NCI-H1048 (cell line): ENCODE measurements around the gene ZNF12.
"Not testable (repeated sequence)": the region's sequence is repeated elsewhere in the genome, so short reads cannot be mapped to it uniquely, and the experiment has no call there.

ENCODE experiments used
- DNase-seq: peaks from one replicate; lab custom pipeline; 2025; lab: John Stamatoyannopoulos, UW

ZNF12 gene

DNA sequence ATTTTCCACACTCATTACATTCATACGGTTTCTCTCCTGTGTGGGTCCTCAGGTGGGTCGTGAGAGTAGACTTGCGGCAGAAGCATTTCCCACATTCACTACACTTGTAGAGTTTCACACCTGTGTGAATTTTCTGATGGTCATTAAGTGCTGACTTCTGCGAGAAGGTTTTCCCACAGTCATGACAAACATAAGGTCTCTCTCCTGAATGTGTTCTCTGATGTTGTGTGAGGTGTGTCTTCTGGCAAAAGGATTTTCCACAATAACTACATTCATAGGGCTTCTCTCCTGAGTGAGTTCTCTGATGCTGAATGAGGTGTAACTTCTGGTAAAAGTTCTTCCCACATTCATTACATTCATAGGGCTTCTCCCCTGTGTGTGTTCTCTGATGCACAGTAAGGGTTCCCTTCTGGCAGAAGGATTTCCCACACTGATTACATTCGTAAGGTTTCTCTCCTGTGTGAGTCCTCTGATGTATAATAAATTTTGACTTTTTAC lies 15.1 kb downstream of the ZNF12 start:
- no peak for DNase-seq

DNA sequence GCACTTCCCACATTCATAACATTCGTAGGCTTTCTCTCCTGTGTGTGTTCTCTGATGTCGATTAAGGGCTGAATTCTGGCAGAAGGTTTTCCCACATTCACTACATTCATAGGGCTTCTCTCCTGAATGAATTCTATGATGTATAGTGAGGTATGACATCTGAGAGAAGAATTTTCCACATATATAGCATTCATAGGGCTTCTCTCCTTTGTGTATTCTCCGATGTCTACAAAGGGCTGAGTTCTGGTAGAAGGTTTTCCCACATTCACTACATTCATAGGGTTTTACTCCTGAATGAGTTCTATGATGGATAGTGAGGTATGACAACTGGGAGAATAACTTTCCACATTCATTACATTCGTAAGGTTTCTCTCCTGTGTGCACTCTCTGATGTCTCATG lies 15.6 kb downstream of the ZNF12 start:
- DNase-seq = no peak

DNA sequence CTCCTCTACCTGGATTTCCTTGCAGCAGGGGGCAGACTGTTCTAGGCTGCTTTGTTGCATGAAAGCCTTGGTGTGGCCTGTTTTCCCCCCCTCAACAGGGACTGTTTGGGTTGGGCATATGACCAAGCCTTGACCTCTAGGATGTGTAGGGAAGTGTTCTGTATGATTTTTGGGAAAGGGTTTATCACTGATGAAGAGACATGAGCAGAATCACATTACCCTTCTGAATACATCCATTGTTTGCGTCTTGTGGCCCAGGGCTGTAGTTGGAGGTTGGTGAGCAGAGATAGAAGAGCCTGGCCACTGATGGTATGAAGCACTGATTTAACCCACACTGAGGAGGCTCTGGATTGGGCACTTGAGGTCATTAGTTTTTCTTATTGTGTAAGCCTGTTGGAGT lies 26.6 kb downstream of the ZNF12 start:
- no peak for DNase-seq

DNA sequence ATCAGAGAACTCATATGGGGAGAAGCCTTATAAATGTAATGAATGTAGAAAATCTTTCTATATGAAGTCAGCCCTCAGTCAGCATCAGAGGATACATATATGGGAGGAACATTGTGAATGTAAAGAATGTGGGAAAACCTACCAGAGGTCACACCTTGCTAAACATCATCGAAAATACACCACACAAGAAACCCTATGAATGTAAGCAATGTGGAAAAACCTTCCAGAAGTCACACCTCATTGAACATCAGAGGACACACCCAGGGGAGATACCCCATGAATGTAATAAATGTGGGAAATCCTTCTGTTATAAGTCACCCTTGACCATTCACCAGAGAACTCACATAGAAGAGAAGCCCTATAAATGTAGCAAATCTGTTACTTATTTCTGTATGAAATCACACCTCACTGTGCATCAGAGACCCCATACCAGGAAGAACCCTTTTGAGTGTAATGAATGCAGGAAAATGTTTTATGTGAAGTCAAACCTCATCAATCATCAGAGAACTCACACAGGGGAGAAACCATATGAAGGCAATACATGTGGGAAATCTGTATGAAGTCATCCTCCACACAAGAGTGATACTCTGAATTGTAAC lies 30.8 kb downstream of the ZNF12 start:
- DNase-seq = no peak

DNA sequence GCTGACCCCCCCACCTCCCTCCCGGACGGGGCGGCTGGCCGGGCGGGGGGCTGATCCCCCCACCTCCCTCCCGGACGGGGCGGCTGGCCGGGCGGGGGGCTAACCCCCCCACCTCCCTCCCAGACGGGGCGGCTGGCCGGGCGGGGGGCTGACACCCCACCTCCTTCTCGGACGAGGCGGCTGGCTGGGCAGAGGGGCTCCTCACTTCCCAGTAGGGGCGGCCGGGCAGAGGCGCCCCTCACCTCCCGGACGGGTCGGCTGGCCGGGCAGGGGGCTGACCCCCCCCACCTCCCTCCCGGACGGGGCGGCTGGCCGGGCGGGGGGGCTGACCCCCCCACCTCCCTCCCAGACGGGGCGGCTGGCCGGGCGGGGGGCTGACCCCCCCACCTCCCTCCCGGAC lies 35.9 kb downstream of the ZNF12 start:
- DNase-seq = not testable (repeated sequence)

DNA sequence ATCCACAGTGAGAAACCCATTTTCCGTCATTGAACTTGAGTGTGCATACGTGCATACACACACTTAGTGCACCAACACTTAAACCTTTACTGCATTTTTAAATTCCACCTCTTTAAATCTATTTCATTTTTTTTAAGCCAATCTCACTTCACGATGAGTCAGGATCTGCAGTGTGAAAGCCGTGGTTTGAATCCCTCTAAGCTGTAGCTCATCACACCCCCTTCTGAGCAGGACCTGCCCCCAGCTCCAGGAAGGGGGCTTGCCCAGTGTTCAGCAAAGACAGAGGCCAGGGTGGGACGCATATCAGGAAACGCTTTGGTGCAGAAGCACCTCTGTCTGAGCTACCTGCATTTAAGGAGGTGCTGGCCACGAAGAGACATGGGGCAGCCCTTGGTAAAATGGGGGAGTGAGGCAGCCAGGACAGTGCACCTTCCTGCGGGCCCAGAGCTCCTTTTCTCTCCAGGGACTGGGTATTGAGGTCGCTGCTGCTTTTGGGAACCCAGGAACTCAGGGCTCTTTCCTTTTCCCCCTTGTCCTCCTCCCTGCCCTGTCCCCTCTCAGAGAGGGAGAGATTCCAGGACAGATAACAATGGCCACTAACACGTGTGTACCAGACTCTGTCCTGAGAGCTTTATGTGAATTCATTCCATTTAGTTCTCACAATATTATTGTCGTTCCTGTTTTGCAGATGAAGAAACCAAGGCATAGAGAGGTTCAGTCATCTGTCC lies 48.0 kb downstream of the ZNF12 start:
- DNase-seq = no peak

DNA sequence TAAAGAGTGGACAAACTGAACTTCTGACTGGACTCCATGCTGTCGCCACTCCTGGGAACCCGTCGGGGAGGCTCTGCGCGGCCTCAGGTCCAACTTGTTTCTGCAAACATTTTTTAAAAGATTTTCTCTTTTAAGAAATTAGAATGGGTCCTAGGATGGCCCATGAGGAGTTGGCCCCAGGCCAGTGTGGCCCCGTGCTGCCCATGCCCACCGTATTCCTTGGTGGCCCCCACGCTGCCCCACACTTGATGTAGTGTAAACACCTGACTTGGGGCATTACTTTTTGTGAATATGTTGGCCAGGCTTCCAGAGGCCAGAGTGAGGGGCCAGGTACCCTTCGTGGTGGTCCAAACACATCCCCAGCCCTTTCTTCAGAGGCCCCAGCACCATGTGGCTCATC lies 50.3 kb downstream of the ZNF12 start:
- DNase-seq = no peak

DNA sequence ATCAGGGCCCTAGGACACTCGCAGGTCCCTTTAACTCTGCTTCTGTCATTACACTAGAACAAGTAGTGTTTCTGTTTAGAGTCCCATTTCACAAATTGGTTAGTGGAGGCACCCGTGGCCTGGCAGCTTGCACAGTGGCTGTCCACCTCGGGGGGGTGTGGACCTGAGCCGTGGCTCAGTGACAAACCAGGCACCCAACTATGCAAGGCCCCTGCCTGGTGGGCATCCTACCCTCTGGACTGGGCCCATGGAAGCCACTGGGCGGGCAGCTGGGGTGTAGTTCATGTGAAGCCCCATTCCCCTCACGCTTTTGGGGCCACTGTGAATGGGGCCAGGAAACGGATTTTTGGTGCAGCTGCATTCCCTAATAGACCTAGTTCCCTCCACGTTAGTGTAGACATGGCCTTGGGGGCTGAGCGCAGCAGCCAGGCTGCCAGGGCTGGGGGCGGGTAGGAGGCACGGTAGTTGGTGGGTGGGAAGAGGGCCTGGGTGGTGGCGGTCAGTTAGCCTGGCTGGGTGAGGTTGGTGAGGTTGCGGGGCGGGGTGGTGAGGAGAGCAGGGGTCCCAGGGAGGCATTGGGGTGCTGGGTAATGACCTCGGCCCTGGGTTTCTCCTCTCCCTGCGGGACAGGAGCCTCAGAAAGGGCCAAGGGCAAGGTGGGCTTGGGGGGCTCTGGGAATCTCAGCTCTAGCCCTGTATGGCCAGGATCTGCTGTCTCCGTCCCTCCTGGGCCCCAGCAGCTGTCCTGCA lies 50.9 kb downstream of the ZNF12 start:
- DNase-seq = no peak

DNA sequence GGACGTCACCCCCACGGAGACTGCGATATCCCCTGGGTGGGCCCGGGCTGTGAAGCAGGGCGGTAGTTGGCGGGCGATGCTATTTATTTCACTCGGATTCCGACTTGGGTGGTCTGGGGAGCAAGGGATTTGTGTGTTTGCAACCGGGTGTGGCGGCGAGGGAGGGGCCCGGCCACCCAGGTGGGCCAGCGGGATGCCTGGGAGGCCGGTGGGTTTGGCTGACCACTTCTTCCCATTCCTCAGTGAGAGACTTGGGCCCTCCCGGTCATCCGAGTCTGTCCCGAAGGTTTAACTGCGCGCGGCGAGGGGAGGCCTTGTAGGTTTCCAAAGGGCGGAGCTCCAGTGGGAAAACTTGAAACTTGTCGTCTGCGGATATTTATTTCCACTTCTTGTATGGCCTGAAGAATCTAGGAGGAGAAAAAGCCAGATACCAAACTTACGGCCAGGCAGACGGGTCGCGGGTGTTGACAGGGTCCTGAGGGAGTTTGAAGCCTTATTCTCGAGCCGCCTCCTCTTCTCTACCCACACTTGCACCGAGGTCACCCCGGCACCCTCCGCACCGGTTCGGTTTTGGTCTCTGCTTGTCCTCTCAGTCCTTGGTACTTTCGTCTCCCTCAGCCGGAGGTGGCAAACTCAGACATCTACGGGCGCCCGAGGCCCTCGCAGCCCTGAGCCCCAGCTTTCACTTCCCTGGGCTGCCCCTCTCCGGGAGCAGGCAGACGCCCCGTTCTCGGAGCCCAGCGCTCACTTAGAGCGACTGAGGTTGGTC lies 51.7 kb downstream of the ZNF12 start:
- DNase-seq = no peak

DNA sequence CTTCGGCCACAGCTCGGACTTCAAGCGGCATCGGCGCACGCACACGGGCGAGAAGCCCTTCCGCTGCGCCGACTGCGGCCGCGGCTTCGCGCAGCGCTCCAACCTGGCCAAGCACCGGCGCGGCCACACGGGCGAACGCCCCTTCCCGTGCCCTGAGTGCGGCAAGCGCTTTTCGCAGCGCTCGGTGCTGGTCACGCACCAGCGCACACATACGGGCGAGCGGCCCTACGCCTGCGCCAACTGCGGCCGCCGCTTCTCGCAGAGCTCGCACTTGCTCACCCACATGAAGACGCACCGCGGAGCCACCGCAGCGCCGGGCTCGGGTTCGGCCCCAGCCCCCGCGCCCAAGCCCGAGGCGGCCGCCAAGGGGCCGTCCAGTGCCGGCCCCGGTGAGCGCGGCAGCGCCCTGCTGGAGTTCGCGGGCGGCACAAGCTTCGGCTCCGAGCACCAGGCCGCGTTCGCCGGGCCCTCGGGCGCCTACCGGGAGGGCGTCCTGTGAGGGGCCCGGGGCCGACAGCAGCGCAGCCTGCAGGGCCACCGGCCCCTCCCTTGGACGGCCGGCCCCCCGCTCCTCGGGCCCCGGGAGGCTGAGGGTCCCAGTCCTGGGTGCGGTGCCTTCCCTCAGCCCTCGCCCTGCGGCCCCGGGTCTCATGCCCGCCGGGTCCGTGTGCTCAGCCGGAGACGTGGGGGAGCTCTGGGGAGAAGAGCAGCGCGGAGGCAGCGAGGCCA lies 52.5 kb downstream of the ZNF12 start:
- no peak for DNase-seq

DNA sequence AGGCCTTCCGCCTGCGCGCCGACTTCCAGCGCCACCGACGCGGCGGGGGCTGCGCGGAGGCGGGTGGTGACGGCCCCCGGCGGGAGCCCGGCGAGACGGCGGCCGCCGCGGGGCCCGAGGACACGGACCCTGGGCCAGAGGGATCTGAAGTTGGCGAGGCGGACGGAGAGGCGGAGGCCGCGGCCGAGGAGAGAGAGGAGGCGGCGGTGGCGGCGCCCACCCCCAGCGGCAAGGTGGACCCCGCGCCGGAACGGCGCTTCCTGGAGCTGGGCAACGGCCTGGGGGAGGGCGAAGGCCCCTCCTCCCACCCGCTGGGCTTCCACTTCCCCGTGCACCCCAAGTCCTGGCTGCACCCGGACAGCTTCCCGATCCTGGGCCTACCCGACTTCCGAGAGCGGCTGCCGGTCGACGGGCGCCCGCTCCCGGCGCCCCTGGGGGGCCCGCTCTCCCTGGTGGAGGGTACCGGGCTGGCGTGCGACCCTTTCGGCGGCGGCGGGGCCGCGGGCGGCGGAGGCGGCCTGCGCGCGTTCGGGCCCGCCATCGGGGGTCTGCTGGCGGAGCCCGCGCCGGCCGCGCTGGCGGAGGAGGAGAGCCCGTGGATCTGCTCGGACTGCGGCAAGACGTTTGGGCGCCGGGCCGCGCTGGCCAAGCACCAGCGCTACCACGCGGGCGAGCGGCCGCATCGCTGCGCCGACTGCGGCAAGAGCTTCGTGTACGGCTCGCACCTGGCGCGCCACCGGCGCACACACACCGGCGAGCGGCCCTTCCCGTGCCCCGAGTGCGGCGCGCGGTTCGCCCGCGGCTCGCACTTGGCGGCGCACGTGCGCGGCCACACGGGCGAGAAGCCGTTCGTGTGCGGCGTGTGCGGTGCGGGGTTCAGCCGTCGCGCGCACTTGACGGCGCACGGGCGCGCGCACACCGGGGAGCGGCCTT lies 53.4 kb downstream of the ZNF12 start:
- DNase-seq = no peak

DNA sequence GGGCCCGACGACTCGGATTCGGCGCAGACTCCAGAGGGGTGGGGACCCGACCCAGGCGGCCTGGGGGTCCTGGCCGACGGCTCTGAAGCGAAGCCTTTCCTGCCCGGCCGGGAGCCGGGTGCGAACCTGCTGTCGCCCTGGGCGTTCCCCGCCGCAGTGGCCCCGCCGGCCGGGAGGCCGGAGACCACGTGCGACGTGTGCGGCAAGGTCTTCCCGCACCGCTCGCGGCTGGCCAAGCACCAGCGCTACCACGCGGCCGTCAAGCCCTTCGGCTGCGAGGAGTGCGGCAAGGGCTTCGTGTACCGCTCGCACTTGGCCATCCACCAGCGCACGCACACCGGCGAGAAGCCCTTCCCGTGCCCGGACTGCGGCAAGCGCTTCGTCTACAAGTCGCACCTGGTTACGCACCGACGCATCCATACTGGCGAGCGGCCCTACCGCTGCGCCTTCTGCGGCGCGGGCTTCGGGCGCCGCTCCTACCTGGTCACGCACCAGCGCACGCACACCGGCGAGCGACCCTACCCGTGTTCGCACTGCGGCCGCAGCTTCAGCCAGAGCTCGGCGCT lies 54.2 kb downstream of the ZNF12 start:
- DNase-seq = no peak

DNA sequence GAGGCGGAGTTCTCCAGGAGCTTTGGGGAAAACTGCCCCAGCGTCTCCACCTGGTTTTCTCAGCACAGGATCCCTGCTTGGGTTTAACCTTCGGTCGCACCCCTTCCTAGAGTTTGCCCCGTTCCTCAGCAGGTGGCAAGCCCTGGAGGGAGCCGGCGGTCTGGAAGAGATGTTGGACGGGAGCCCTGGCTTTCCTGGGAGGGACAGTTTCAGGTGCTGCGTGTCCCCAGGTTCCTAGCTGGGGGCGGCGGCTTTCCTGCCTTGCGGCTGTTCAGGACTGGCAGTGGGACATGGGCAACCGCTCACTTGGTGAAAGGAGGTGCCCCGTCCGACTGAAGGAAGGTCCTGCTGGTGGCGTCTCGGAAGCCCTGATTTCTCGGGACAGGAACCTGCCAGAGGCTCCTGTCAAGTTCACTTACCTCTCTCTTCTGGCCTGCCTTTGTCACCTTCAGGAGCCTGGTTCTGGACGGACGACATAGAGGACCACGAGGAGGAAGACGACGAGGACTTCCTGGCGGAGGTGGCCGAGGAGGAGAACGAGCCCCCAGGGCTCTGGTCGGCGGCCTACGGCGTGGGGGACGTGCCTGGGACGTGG lies 54.8 kb downstream of the ZNF12 start:
- DNase-seq = no peak

DNA sequence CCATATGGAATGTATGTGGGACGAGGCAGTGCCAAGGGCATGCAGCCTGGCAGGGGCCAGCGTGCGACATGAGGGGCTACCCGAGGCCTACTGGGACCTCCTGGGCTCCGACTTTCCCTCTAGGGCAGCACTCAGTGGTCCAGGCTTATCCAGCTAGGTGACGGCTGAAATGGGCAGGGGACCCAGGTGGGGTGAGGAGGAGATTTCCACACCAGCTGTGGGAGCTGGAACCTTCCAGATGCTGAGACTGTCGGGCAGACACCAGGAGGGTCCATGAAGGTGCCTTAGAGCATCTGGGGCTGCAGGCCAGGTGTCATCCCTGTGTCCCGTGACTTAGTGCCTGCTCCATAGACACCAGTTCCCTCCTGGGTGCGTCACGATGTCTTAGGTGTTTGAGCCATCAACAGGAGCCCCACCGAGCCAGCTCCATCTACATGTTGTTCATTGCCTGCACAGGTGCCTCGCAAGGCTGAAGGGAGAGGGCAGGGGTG lies 56.2 kb downstream of the ZNF12 start:
- DNase-seq = no peak

DNA sequence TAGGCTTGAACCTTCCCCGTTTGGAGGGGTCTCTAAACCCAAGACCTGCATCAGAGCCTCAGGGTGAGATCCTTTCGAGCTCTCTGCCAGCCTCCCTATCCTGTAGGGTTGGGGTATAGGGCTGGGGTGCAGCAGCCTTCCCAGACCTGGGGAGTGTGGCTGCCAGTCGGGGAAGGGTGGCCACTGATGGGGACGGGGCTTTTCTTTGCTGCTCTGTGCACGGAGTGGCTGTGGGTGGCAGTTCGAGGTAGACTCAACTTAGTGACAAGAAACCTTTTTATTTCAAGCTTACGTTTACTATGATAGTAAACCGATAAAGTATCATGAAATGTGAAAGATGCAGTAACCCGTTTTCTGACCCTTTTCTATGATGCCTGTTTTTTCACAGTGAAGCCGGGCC lies 56.7 kb downstream of the ZNF12 start:
- DNase-seq = no peak

DNA sequence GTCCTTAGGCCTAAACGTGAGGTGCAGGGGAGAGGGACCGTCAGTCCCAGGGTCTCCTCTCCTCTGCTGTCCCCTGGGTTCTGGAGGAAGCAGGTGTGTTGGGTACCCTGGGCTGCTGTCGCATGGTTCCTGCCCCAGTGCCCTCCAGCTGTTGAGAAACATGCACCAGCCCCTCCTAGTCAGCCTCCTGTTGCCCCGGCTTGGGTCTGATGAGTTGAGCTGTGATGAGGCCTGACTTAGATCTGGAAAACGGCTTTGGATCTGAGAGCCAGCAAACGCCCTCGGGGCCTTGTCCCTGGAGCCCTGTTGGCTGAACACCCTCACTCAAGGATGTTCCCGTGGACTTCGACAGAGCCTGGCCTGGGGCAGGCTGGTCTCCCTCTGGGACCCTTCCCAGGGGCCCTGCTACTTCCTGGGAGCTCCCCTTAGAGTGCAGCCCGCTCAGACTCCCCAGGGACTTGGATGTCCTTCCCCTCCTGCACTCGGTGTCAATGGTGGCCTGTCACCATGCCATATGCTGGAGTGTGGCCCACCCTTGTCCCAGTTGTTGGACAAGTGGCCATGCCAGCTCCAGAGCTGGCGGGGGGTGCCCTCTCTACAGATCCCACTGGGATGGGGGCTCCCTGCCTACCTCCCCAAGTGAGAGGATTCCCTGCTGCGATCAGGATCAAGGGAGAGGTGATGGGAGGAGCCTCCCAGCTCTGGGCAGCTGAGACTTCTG lies 57.3 kb downstream of the ZNF12 start:
- DNase-seq = no peak

DNA sequence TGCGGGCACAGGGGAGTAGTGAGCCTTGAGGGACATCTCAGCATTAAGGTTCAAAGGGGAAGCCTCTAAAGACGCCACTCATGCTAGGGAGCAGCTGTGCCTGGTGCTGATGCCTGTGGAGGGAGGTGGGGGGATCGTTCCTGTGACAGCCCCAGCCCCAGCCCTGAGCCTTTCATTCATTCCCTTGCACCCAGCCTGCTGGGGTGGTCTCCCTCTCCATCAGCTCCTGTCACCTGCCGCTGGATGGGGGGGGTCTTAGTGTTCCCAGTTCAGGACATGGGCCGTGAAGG lies 58.0 kb downstream of the ZNF12 start:
- no peak for DNase-seq

DNA sequence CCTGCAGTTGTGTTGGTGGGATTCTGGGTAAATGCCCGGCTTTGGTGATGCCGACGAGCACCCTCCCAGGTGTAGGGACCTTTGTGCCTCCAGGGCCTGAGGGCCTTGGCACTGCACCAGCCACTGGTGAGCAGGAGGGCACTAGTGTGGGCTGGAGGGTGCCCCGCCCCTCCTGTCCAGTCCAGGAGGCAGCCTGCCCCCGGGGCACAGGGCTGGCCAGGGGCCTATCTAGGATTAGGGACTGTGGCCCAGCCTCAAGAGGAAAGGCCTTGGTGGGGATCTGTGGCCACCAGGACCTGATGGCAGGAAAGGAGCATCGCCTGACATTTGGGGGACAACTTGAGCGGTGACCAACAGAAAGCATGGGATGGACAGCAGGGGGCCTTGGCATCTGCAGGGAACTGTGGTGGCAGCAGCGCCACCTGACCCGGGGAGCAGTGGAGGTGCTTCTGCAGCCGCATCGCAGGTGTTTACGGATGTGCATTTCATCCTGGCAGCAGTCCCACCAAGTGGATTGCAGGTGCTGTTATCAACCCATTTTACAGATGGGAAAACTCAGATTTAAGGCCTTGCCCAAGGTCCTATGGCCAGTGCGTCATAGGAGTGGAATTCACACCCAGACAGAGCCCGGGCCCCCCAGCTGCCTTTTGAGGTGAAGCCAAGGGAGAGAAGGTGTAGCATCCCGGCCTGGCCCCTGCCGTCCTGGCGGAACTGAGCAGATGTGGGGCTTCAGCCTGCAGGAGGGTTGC lies 58.5 kb downstream of the ZNF12 start:
- DNase-seq = no peak

DNA sequence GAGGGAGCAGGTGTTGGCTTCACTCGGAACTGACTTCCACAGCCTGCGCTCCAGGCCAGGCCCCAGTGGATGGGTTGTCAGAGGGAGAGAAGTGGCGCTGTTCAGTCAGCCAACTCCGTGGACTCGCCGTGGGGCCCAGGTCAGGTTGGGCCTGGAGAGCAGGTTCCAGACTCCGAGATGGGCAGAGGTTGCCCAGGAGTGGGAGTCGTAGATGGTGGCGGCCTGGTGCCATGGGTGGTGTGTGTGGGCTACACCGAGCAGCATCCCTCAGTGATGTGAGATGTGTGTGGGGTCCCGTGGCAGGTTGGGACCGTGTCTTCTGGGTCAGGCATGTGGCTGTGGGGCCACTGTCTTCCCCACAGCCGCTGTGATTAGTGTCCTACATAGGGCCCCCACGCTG lies 59.2 kb downstream of the ZNF12 start:
- DNase-seq = no peak
